Chondrocyte (in vitro differentiated cells): ENCODE measurements around the gene TECTB. TPM values are rescaled to one million over a fixed set of nuclear protein-coding genes. Genes with fewer than 3 reads are reported as not detected.

Source experiments
- DNase-seq: peaks from one replicate; pipeline ENCODE4 v3.0.0; 2021; ENCODE audit warnings: mixed read lengths, low spot score
- H3K27ac Mint-ChIP-seq: one replicate; pipeline ENCODE4 v1.8.0; 2021; ENCODE audit warnings: mild to moderate bottlenecking, moderate library complexity, mixed read lengths; ENCODE audit not compliant: unreplicated experiment
- H3K27me3 Mint-ChIP-seq: 2 replicates; pipeline ENCODE4 v1.8.0; 2021; ENCODE audit warnings: low read depth, mixed read lengths
- H3K36me3 Mint-ChIP-seq: 2 replicates; pipeline ENCODE4 v1.8.0; 2021; ENCODE audit warnings: low read depth, mixed read lengths
- H3K4me1 Mint-ChIP-seq: 2 replicates; pipeline ENCODE4 v1.8.0; 2021; ENCODE audit warnings: low read depth, mild to moderate bottlenecking, mixed read lengths
- H3K4me3 Mint-ChIP-seq: one replicate; pipeline ENCODE4 v1.8.0; 2021; ENCODE audit warnings: mild to moderate bottlenecking, moderate library complexity, mixed read lengths; ENCODE audit not compliant: unreplicated experiment
- H3K9me3 Mint-ChIP-seq: 2 replicates; pipeline ENCODE4 v1.8.0; 2021; ENCODE audit warnings: low read depth, mixed read lengths
- CTCF ChIP-seq: fragments of 200-600 bp; sonication (generic); IDR thresholded peaks from 2 replicates; pipeline ENCODE4 v1.5.0; 2021; ENCODE audit warnings: antibody characterized with exemption, mild to moderate bottlenecking, moderate library complexity
- total RNA-seq: library from RNA; stranded (reverse); gene quantifications from 3 replicates; pipeline ENCODE4 v1.2.1, GENCODE V29; 2021

Gene TECTB
- total RNA-seq, 1 donor from 2014 or later = not detected

- Mint-ChIP-seq H3K36me3 (no peaks in the 10 kb centered on the region), H3K27ac (no peak overlapping the region), H3K27me3 (peaks cover 14% of the 10 kb centered on the region), H3K4me3 (no peak overlapping the region), H3K9me3 (no peaks in the 10 kb centered on the region), H3K4me1 (no peaks in the 10 kb centered on the region)
- DNase-seq = no peak
- TF ChIP-seq CTCF = no peak
Observed at GRCh38 chr10:112332022-112332421, 48.8 kb downstream of the TECTB start.

GRCh38 chr10:112332509-112333228 is 49.5 kb downstream of the TECTB start:
- TF ChIP-seq CTCF = no peak
- no peak for DNase-seq
- Mint-ChIP-seq H3K9me3 (no peaks in the 10 kb centered on the region), H3K36me3 (no peaks in the 10 kb centered on the region), H3K4me1 (no peaks in the 10 kb centered on the region), H3K27me3 (peaks cover 16% of the 10 kb centered on the region), H3K4me3 (no peak overlapping the region), H3K27ac (no peak overlapping the region)

DNA sequence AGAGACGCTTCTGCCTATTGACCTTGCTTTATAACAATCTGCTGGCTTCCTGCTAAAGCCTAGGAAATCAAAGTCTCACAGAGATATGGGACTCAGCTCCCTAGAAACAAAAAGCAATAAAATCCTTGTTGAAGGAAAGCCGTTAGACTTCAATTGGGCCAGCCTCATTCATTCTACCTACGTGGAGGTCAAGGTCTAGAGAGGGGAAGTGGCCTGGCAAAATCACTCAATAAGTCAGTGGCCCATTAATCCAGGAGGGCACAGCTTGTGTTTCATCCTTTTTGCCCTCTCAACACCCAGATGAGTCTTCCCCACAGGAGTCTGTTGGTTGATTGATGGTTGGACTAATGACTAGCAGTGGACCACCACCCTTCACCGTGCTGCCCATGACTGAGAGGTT is 50.3 kb downstream of the TECTB start:
- Mint-ChIP-seq H3K4me1 (no peaks in the 10 kb centered on the region), H3K27ac (no peak overlapping the region), H3K9me3 (no peaks in the 10 kb centered on the region), H3K4me3 (no peak overlapping the region), H3K36me3 (no peaks in the 10 kb centered on the region), H3K27me3 (peaks cover 16% of the 10 kb centered on the region)
- no peak for TF ChIP-seq CTCF
- DNase-seq = no peak

GRCh38 chr10:112335111-112335867 is 52.1 kb downstream of the TECTB start:
- Mint-ChIP-seq H3K9me3 (no peaks in the 10 kb centered on the region), H3K36me3 (peaks cover 2% of the 10 kb centered on the region), H3K27ac (no peak overlapping the region), H3K27me3 (peaks cover 16% of the 10 kb centered on the region), H3K4me3 (no peak overlapping the region), H3K4me1 (no peaks in the 10 kb centered on the region)
- no peak for TF ChIP-seq CTCF
- DNase-seq = no peak

GRCh38 chr10:112335868-112336265 is 52.7 kb downstream of the TECTB start:
- Mint-ChIP-seq H3K36me3 (peaks cover 2% of the 10 kb centered on the region), H3K4me1 (no peaks in the 10 kb centered on the region), H3K9me3 (no peaks in the 10 kb centered on the region), H3K27me3 (peaks cover 16% of the 10 kb centered on the region), H3K27ac (no peak overlapping the region), H3K4me3 (no peak overlapping the region)
- no peak for TF ChIP-seq CTCF
- no peak for DNase-seq
